Measurements from ENCODE around the gene CDT1.

CDT1 gene

GRCh38 chr16:88840600-88841215, 37.1 kb downstream of the CDT1 start:
- no peak for DNase-seq

GRCh38 chr16:88841521-88842307, 38.1 kb downstream of the CDT1 start:
- no peak for DNase-seq

GRCh38 chr16:88842308-88842756, 38.7 kb downstream of the CDT1 start:
- no peak for DNase-seq

GRCh38 chr16:88842806-88843205, 39.2 kb downstream of the CDT1 start:
- no peak for DNase-seq

- DNase-seq = no peak
Measured at GRCh38 chr16:88843256-88843655, 39.7 kb downstream of the CDT1 start.

GRCh38 chr16:88844419-88845036, 40.9 kb downstream of the CDT1 start:
- DNase-seq = no peak

- no peak for DNase-seq
Measured at GRCh38 chr16:88846088-88846487, 42.5 kb downstream of the CDT1 start.

- no peak for DNase-seq
Measured at GRCh38 chr16:88847654-88848053, 44.1 kb downstream of the CDT1 start.

- no peak for DNase-seq
Measured at GRCh38 chr16:88848557-88848956, 45.0 kb downstream of the CDT1 start.

- no peak for DNase-seq
Measured at GRCh38 chr16:88850531-88851199, 47.1 kb downstream of the CDT1 start.

GRCh38 chr16:88851616-88852015, 48.0 kb downstream of the CDT1 start:
- DNase-seq = no peak

- DNase-seq = no peak
Measured at GRCh38 chr16:88853325-88853941, 49.8 kb downstream of the CDT1 start.

GRCh38 chr16:88854306-88855111, 50.9 kb downstream of the CDT1 start:
- no peak for DNase-seq

- DNase-seq = no peak
Measured at GRCh38 chr16:88855176-88855575, 51.6 kb downstream of the CDT1 start.

GRCh38 chr16:88855736-88856121, 52.1 kb downstream of the CDT1 start:
- no peak for DNase-seq

GRCh38 chr16:88856122-88856827, 52.7 kb downstream of the CDT1 start:
- DNase-seq = peak in 1 of 2 donors; percentile 9

GRCh38 chr16:88856828-88857727, 53.5 kb downstream of the CDT1 start, which contains the start of the genes GALNS and TRAPPC2L:
Gene GALNS, minus strand, starts transcription at chr16:88856947. Its CDS starts 70 bp downstream, at chr16:88856877.
Gene TRAPPC2L, plus strand, starts transcription at chr16:88857127. Its CDS starts 24 bp downstream, at chr16:88857151.
- peak; percentile 99 to 100 for DNase-seq

GRCh38 chr16:88857728-88858339, 54.2 kb downstream of the CDT1 start:
- peak; percentile 79 to 82 for DNase-seq
